BLaER1 treated with 17β-estradiol and CSF1 and Interleukin-3, amounts not matched to agents 10 nM and 100 nM (cell line): ENCODE results near the gene GABARAP.

Source experiments
- H3K27ac ChIP-seq, 11 experiments: shearing (Covaris generic); formaldehyde crosslinking; 2 replicates each; pipeline ENCODE4 v1.8.1; 2022
- H3K27me3 ChIP-seq, 11 experiments: shearing (Covaris generic); formaldehyde crosslinking; 2 replicates each; pipeline ENCODE4 v1.8.1; 2022
- H3K36me3 ChIP-seq, 11 experiments: shearing (Covaris generic); formaldehyde crosslinking; 2 replicates each; pipeline ENCODE4 v1.8.1; 2022
- H3K4me1 ChIP-seq, 10 experiments: shearing (Covaris generic); formaldehyde crosslinking; 2 replicates each; pipeline ENCODE4 v1.8.1; 2022
- H3K4me2 ChIP-seq, 11 experiments: shearing (Covaris generic); formaldehyde crosslinking; 2 replicates each; pipeline ENCODE4 v1.8.1; 2022
- H3K4me3 ChIP-seq, 10 experiments: shearing (Covaris generic); formaldehyde crosslinking; 2 replicates each; pipeline ENCODE4 v1.8.1; 2022
- H3K9ac ChIP-seq, 11 experiments: shearing (Covaris generic); formaldehyde crosslinking; 2 replicates each; pipeline ENCODE4 v1.8.1; 2022
- H3K9me3 ChIP-seq, 11 experiments: shearing (Covaris generic); formaldehyde crosslinking; replicated peaks in 1 of 11; 2 replicates each; pipeline ENCODE4 v1.8.1; 2022
- H4K20me1 ChIP-seq, 11 experiments: shearing (Covaris generic); formaldehyde crosslinking; 2 replicates each; pipeline ENCODE4 v1.8.1; 2022
- Cebpa-rat ChIP-seq, 11 experiments: shearing (Covaris generic); IDR thresholded peaks; 2 replicates each; pipeline ENCODE4 v1.8.1; 2022

The GABARAP gene

GRCh38 chr17:7225711-7226331, 16.4 kb downstream of the GABARAP start:
- no peaks in the 10 kb centered on the region for H3K27me3 ChIP-seq
- peak overlapping the region in 6 of 11 experiments; percentile 20 to 50 (median 34); a peak in 6 of 22 replicates for H3K9ac ChIP-seq
- no peaks in the 10 kb centered on the region for H3K9me3 ChIP-seq
- H4K20me1 ChIP-seq, result peaks cover 18 to 93% (median 49%) of the 10 kb centered on the region in 11 experiments; a peak in 21 of 22 replicates
- peaks cover 8 to 31% (median 23%) of the 10 kb centered on the region in 10 experiments; a peak in 19 of 20 replicates for H3K4me1 ChIP-seq
- H3K4me3 ChIP-seq, result no peak overlapping the region
- H3K36me3 ChIP-seq, result peaks cover 92 to 100% (median 96%) of the 10 kb centered on the region in 11 experiments
- no peak overlapping the region for H3K4me2 ChIP-seq
- H3K27ac ChIP-seq, result peak overlapping the region in 1 of 11 experiments; percentile 17; a peak in 1 of 22 replicates
- no peak for TF ChIP-seq Cebpa-rat (IDR thresholded peaks at IDR 0.05)

- Histone ChIP-seq H3K4me2 (no peak overlapping the region), H3K9ac (peak overlapping the region in 7 of 11 experiments; percentile 1 to 50 (median 26); a peak in 7 of 22 replicates), H3K27me3 (no peaks in the 10 kb centered on the region), H3K27ac (peak overlapping the region in 1 of 11 experiments; percentile 1; a peak in 1 of 22 replicates), H3K4me3 (no peak overlapping the region), H3K9me3 (no peaks in the 10 kb centered on the region), H3K36me3 (peaks cover 82 to 89% (median 84%) of the 10 kb centered on the region in 11 experiments), H4K20me1 (peaks cover 14 to 88% (median 46%) of the 10 kb centered on the region in 11 experiments; a peak in 20 of 22 replicates), H3K4me1 (peaks cover 14 to 32% (median 29%) of the 10 kb centered on the region in 10 experiments)
- TF ChIP-seq Cebpa-rat (IDR thresholded peaks at IDR 0.05), result no peak
Measured at GRCh38 chr17:7224661-7225111, 17.6 kb downstream of the GABARAP start.

GRCh38 chr17:7224110-7224509, 18.1 kb downstream of the GABARAP start:
- Histone ChIP-seq H3K27ac (no peak overlapping the region), H3K4me1 (peaks cover 19 to 37% (median 34%) of the 10 kb centered on the region in 10 experiments), H3K9ac (peak overlapping the region in 3 of 11 experiments; percentile 10 to 36 (median 11); a peak in 3 of 22 replicates), H3K36me3 (peaks cover 76 to 83% (median 79%) of the 10 kb centered on the region in 11 experiments), H3K9me3 (no peaks in the 10 kb centered on the region), H3K4me2 (no peak overlapping the region), H3K4me3 (no peak overlapping the region), H3K27me3 (no peaks in the 10 kb centered on the region), H4K20me1 (peaks cover 14 to 83% (median 44%) of the 10 kb centered on the region in 11 experiments; a peak in 20 of 22 replicates)
- no peak for TF ChIP-seq Cebpa-rat (IDR thresholded peaks at IDR 0.05)

- no peak overlapping the region for H3K4me3 ChIP-seq
- H3K36me3 ChIP-seq, result peaks cover 68 to 76% (median 71%) of the 10 kb centered on the region in 11 experiments
- H3K4me1 ChIP-seq, result peaks cover 26 to 45% (median 40%) of the 10 kb centered on the region in 10 experiments
- no peak for TF ChIP-seq Cebpa-rat (IDR thresholded peaks at IDR 0.05)
- no peak overlapping the region for H3K4me2 ChIP-seq
- H4K20me1 ChIP-seq, result peaks cover 14 to 81% (median 44%) of the 10 kb centered on the region in 11 experiments; a peak in 20 of 22 replicates
- H3K9me3 ChIP-seq, result no peaks in the 10 kb centered on the region
- no peaks in the 10 kb centered on the region for H3K27me3 ChIP-seq
- peak overlapping the region in 7 of 11 experiments; percentile 11 to 95 (median 36); a peak in 7 of 22 replicates for H3K9ac ChIP-seq
- no peak overlapping the region for H3K27ac ChIP-seq
Measured at GRCh38 chr17:7223375-7223774, 18.9 kb downstream of the GABARAP start.

GRCh38 chr17:7222972-7223292, 19.3 kb downstream of the GABARAP start:
- Histone ChIP-seq H3K36me3 (peaks cover 64 to 72% (median 67%) of the 10 kb centered on the region in 11 experiments), H3K4me3 (no peak overlapping the region), H3K27me3 (no peaks in the 10 kb centered on the region), H3K4me1 (peaks cover 31 to 49% (median 42%) of the 10 kb centered on the region in 10 experiments), H4K20me1 (peaks cover 14 to 80% (median 44%) of the 10 kb centered on the region in 11 experiments; a peak in 20 of 22 replicates), H3K9me3 (no peaks in the 10 kb centered on the region), H3K9ac (peak overlapping the region in 6 of 11 experiments; percentile 18 to 95 (median 93); a peak in 7 of 22 replicates), H3K4me2 (no peak overlapping the region), H3K27ac (no peak overlapping the region)
- no peak for TF ChIP-seq Cebpa-rat (IDR thresholded peaks at IDR 0.05)

GRCh38 chr17:7222093-7222971, 19.9 kb downstream of the GABARAP start:
- H3K9ac ChIP-seq, result peak overlapping the region in 9 of 11 experiments; percentile 57 to 95 (median 93); a peak in 13 of 22 replicates
- TF ChIP-seq Cebpa-rat (IDR thresholded peaks at IDR 0.05), result no peak
- peak overlapping the region in 7 of 11 experiments; percentile 95 to 99 (median 97); a peak in 8 of 22 replicates for H3K4me2 ChIP-seq
- peaks cover 58 to 66% (median 61%) of the 10 kb centered on the region in 11 experiments for H3K36me3 ChIP-seq
- no peaks in the 10 kb centered on the region for H3K27me3 ChIP-seq
- peaks cover 14 to 74% (median 44%) of the 10 kb centered on the region in 11 experiments; a peak in 20 of 22 replicates for H4K20me1 ChIP-seq
- no peak overlapping the region for H3K4me3 ChIP-seq
- H3K27ac ChIP-seq, result 0 out of 22 replicates have a peak overlapping the region, but pooled peaks of 1 of the 11 experiments have one; percentile 6
- H3K9me3 ChIP-seq, result no peaks in the 10 kb centered on the region
- peaks cover 34 to 53% (median 46%) of the 10 kb centered on the region in 10 experiments for H3K4me1 ChIP-seq

- peaks cover 38 to 58% (median 47%) of the 10 kb centered on the region in 10 experiments for H3K4me1 ChIP-seq
- peak overlapping the region; percentile 94 to 100 (median 97) for H3K4me2 ChIP-seq
- H3K27ac ChIP-seq, result 0 out of 22 replicates have a peak overlapping the region, but pooled peaks of 1 of the 11 experiments have one; percentile 89
- no peaks in the 10 kb centered on the region for H3K27me3 ChIP-seq
- H3K9ac ChIP-seq, result peak overlapping the region; percentile 11 to 95 (median 90); a peak in 19 of 22 replicates
- peaks cover 16 to 68% (median 46%) of the 10 kb centered on the region in 11 experiments; a peak in 20 of 22 replicates for H4K20me1 ChIP-seq
- peaks cover 50 to 57% (median 52%) of the 10 kb centered on the region in 11 experiments for H3K36me3 ChIP-seq
- H3K4me3 ChIP-seq, result peak overlapping the region in 9 of 10 experiments; percentile 88 to 99 (median 94); a peak in 12 of 20 replicates
- TF ChIP-seq Cebpa-rat (IDR thresholded peaks at IDR 0.05), result no peak
- H3K9me3 ChIP-seq, result no peaks in the 10 kb centered on the region
Measured at GRCh38 chr17:7221278-7222092, 20.8 kb downstream of the GABARAP start.
